GM18861 (cell line): ENCODE data around the gene MBD3L1.

ENCODE experiments used
- ATAC-seq: cut with Tn5 transposase; IDR thresholded peaks from one replicate; pipeline ENCODE4 v1.9.1; 2021; ENCODE audit not compliant: unreplicated experiment

Gene MBD3L1

DNA sequence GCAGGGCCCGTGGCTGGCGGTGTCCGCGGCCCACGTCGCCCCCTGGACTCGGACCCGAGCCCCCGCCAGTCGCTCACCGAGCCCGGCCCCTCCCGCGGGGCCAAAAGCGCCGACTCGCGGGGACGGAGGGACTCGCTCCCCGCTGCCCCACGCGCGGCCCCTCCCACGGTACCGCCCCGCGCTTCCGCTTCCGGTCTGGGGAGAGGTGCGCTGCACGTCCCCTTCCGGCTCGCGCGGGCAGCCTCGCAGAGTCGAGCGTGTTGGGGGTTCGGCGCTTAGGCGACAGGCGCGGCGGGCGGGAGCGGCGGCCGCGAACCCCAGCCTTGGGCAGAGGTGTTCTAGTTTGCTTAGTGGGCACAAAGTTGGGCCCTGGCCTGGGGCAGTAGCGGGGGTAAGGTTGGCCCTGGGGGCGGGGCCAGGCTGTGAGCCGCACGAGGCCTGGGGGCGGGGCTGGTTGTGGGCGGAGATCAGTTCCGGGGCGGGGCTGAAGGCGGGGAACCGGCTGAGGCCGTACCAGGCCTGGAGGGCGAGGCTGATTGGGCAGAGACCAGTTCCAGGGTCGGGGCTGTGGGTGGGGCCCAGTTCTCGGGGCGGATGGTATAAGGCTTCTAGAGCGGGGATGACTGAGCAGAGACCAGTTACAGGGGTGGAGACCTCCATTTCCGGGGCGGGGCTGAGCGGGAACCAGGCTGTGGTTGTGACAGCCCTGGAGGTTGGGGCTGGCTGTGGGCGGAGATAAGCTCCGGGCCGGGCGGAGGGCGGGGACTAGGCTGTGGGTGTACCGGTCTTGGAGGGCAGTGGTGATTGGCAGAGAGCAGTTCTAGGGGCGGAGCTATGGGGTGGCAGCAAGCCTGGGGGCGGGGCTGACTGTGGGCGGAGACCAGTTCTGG, at the start of gene MBD3L1, which contains the start of gene ZNF558:
Gene MBD3L1 (plus strand): TSS at position 246 of the 890 bp plus-strand sequence. CDS start 10,302 bp downstream, outside the sequence.
Gene ZNF558 (minus strand): TSS at position 173 of the 890 bp plus-strand sequence. CDS start 9,645 bp downstream, outside the sequence.
- peak; percentile 68 for ATAC-seq

DNA sequence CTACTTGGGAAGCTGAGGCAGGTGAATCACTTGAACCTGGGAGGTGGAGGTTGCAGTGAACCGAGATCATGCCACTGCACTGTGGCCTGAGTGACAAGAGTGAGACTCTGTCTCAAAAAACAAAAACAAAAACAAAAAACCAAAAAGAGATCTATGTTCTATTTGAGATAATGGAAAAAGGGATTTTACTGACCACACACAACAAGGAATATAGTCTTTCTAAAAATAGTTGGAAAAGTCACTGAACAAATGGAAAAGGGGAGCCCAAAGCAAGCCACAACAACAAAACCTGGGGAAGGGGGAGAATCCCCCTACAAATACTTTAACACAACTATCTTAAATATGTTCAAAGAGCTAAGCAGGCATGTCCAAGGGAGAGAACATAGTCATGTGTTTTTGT, 37.4 kb upstream of the MBD3L1 start:
- no peak for ATAC-seq

DNA sequence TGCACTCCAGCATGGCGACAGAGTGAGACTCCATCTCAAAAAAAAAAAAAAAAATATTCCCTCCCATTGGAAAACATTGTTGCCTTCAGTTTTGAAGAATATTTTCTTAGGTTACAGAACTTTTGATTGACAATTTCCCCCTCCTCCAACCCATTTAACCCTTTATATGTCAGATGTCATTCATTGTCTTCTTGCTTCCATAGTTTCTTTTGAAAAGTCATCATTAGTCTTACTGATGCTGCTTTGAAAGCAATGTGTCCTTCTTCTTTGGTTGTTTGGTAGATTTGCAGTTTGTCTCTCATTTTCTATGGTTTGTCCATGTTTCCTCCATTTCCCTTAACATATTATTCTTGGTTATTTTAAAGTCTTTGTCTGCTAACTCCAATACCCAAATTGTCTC, 25.5 kb upstream of the MBD3L1 start:
- ATAC-seq: no peak

DNA sequence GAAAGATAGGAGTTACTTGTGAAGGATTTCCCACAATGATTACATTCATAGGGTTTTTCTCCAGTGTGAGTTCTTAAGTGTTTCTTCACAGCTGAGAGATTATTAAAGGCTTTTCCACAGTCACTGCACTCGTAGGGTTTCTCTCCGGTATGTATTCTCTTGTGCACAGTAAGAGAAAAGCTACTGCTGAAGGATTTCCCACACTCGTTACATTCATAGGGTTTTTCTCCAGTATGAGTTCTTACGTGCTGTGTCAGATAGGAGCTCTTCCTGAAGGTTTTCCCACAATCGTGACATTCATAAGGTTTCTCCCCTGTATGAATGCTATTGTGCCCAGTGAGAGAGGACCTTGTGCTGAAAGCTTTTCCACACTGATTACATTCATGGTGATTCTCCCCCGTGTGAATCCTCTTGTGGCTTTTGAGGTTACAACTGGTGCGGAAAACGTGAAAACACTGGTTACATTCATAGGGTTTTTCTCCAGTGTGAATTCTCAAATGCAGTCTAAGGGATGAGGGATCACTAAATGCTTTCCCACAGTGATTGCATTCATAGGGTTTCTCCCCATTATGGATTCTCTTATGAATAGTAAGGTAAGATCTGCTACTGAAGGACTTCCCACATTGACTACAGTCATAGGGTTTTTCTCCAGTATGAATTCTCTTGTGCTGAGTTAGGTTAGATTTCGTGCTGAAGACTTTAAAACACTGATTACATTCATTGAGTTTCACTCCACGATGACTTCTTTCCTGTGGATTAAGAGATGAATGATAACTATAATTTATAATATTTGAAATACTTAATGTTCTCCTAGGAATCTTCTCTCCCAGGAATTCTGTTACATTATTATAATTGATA, 20.6 kb upstream of the MBD3L1 start:
- no peak for ATAC-seq

DNA sequence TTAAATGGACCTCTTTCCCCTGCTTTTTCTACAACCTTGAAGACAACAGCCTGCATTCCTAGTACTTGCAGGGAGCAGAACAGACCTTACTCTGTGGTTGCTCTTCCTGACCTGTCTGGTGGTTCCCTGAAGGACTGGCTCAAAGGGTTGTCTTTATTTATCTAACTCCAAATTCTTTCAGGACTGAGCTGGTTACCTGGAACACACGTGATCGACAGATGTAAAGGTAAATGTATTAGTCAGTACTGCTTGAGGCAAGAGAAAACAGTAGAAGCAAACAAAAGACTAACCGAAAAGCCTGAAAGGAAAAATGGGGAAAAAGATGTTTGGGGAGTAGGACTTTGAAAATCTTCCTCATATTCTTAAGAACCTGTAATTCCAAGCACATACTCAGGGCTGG, 18.0 kb upstream of the MBD3L1 start:
- no peak for ATAC-seq

DNA sequence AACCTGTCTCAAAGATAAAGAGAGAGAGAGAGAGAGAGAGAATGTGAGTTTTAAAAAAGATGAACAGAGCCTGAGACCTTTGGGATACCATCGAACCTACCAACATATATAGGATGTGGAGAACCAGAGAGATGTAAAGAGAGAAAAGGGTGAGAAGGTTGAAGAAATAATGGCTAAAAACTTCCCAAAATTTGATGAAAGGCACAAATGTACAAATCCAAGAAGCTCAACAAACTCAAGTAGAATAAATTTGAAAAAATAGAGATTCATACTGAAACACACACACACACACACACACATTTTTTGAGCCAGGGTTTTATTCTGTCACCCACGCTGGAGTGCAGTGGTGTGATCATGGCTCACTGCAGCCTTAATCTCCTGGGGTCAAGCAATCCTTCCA, 16.4 kb upstream of the MBD3L1 start:
- ATAC-seq: no peak

DNA sequence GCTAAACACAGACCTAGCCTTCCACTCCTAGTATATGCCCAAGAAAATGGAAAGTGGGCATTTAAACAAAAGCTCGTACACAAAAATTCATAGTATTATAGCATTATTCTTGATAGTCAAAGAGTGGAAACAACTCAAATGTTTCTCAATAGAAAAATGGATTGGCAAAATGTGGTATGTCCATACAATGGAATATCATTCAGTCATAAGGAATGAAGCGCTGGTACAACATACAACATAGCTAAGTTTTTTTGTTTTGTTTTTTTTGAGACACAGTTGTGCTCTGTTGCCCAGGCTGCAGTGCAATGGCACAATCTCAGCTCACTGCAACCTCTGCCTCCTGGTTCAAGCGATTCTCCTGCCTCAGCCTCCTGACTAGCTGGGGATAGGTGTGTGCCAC, 11.9 kb upstream of the MBD3L1 start:
- no peak for ATAC-seq

DNA sequence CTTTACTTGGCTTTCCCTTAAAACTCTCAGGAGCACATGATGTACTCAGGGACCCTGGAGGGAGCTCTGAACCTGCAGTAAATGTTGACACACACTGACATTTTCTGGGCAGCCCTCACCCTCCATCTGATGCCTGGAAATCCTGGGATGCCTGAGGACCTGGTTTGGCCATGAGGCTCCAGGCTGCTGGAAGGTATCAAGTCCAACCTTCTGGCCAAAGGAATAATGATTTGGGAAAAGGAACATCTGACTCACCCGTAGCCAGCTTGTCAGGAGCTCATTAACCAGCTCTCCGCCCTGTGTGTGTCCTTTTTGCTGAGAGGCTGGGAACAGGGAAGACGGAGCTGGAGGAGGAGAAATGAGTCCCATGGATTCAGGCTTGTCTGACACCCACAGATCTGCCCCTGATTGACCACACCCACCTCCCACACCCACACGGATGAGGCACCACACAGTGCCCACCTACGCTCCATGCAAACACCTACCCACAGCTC, 10.4 kb upstream of the MBD3L1 start:
- ATAC-seq: no peak

DNA sequence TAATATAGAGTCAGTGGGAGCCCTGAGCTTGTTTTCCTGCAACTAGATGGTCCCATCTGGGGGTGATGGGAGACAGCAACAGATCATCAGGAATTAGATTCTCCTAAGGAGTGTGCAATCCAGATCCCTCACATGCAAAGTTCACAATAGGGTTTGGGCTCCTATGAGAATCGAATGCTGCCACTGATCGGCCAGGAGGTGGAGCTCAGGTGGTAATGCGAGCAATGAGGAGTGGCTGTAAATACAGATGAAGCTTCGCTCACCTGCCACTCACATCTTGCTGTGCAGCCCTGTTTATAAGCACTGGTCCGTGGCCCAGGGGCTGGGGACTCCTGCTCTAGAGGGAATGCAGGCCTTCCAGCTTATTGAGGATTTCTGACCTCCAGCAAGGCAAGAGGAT, 5.8 kb upstream of the MBD3L1 start:
- no peak for ATAC-seq

DNA sequence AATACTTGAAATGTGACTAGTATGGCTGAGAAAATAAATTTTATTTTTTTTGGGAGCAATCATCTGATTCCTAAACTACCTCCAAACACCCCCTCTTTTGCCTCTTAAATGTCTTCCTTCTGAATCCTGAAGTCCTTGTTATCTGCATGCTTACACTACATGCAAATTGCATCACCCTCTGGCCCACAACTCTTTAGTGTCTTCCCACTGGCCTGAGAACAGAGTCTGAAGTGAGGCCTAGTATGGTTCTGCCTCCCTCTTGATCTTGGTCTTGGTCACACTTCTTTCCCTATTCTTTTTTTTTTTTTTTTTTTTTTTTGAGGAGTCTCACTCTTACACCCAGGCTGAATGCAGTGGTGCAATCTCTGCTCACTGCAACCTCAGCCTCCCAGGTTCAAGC, 4.9 kb upstream of the MBD3L1 start:
- ATAC-seq: no peak

DNA sequence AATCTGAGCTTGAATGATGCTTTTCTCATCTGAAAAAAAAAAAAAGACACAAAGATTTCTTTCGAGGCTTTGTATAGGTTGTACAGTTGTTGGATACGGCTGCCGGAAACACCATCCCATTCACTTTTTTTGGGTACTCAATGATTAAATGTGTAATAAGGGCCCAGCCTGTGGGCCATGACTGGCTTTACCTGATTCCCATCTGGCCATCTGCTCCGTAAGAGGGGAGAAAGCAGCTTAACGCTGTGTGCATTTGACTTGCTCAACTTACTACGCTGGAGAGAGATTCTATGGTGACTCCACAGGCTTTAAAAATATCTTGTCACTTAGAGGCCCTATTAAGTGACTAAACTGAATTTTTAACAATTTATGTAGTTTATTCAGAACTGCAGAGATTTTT, 804 bp upstream of the MBD3L1 start:
- no peak for ATAC-seq

DNA sequence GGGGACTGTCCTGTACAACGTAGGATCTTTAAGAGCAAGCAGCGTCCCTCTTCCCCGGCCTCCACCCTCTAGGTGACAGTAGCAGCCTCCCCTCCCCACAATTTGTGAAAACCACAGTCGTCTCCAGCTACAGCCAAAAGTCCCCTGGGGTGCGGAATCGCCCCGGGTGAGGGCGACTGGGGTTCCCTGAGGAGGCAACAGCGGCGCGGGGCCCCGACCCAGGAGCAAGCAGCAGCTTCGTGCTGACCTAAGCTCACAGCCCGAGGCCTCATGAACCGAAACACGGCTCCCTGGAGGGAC, 395 bp upstream of the MBD3L1 start:
- peak; percentile 22 for ATAC-seq

DNA sequence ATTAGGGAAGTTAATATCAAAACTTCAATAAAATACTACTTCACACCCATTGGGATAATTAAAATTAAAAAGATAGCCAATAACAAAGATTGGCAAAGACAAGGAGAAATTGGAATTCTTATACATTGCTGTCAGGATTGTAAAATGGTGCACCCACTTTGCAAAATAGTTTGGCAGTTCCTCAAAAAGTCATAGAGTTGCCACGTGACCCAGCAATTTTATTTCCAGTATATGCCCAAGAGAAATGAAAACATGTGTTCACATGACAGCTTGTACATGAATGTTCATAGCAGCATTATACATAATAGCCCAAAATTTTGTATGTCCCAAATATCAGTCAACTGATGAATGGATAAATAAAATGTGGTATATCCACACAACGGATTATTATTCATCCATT, 3.3 kb downstream of the MBD3L1 start:
- ATAC-seq: no peak

DNA sequence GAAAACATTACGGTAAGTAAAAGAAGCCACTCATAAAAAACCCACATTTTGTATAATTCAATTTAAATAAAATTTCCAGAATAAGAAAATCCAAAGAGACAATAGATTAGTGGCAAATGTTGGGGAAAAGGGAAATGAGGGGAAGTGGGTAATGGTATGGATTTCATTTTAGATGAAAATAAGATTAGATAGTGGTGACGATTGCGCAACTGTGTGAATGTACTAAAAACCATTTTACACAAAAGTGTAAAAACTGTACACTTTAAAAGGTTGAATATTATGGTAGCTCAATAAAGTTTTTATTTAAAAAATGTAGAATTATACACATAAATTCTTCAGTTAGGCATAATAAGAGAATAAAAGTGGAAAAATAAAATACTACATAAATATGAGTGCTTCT, 3.7 kb downstream of the MBD3L1 start:
- ATAC-seq: no peak

DNA sequence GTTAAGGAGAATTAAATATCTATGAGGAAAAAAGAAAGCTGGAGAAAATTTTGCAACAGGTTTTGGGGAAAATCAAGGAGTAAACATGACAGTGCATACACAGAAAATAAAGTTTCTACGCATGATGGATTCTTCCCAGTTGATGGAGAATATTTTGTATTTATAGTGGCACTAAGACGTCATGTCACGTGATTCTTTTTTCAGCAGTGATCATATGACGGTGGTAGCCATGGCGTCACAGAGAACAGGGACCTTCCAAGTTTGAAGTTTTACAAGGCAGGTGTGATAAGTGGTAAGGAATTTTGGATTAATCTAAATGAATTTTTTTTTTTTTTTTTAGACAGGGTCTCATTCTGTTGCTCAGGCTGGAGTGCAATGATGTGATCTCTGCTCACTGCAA, 8.5 kb downstream of the MBD3L1 start:
- no peak for ATAC-seq

DNA sequence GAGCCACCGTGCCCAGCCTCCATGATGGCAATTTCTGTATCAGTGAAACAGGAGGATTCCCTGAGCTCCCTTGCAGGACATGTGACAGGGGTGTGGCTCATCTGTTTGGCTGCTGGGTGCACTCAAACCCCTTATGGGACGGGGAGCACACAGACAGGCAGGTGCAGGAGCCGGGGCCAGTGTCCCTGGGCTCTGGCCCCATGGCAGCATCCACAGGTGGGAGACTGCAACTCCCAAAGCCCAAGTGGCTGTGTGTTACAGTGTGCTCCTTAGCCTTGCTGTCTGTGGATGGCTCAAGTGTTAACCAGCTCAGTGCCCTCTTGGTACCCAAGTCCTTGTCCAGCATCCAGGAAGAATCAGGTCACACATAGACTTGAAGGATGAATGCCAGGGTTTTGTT, 14.6 kb downstream of the MBD3L1 start:
- no peak for ATAC-seq

DNA sequence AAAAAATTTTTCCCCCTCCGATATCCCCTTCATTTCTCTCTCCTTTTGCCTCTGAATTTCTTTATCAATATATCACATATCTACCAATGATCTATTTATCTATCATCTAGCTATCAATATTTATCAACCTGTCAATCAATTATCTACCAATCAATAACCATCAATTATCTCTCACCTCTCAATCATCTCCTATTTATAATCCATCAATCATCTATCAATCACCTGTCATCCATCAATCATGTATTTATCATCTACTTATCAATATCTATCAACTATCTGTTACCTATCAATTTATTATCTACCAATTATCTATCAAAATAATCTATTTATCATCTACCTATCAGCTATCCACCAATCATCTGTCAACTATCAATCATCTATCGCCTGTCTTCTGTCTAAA, 17.1 kb downstream of the MBD3L1 start:
- ATAC-seq: no peak

DNA sequence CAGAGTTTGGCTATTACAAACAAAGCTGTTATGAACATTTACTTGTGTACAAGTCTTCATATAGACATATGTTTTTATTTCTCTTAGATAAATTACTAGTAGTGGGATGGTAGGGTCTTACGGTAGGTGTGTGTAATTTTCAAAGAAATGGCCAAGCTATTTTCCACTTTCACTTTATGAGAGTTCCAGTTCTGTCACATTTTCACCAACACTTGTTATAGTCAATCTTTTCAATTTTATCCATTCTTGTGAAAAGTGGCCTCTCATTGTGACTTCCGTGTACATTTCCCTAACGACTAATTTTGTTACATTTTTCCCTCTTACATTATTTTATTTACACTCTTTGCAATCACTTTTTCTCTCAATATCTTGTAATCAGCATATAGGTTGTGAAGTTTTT, 18.3 kb downstream of the MBD3L1 start:
- ATAC-seq: no peak

DNA sequence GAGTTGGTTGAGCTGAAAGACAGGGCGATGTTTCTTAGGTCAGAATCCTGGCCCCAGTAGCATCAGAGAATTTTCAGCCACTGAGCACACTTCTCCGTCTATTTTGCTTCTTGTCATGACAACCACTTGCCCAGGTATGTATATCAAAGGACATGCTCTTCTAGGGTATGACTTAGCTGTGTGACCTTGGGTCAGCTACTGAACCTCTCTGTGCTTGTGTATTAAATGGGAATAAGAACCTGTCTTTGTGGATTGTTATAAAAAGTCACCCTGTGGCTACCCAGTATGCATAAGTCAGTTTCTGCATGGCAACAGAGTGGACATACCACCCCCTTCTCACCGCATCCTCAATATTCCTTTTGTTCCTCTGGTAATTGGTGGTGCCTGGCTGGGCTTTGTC, 26.1 kb downstream of the MBD3L1 start:
- no peak for ATAC-seq

DNA sequence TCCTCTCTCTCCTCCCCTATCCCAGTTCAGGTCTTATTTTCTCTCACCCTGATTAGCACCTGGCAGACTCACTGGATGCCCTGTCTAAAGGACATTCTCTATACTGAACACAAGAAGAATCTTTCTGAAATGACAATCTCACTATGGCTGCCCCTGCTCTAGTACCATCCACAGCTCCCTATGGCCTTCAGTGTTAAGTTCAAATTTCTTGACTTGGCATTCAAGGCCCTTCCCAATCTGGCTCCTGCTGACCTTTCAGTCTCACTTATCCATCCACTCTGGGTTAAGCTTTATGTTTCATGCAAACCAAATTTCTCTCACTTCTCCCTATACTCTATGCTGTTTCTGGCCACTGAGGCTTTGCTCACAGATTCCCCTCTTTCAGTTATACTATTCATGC, 34.2 kb downstream of the MBD3L1 start:
- no peak for ATAC-seq

DNA sequence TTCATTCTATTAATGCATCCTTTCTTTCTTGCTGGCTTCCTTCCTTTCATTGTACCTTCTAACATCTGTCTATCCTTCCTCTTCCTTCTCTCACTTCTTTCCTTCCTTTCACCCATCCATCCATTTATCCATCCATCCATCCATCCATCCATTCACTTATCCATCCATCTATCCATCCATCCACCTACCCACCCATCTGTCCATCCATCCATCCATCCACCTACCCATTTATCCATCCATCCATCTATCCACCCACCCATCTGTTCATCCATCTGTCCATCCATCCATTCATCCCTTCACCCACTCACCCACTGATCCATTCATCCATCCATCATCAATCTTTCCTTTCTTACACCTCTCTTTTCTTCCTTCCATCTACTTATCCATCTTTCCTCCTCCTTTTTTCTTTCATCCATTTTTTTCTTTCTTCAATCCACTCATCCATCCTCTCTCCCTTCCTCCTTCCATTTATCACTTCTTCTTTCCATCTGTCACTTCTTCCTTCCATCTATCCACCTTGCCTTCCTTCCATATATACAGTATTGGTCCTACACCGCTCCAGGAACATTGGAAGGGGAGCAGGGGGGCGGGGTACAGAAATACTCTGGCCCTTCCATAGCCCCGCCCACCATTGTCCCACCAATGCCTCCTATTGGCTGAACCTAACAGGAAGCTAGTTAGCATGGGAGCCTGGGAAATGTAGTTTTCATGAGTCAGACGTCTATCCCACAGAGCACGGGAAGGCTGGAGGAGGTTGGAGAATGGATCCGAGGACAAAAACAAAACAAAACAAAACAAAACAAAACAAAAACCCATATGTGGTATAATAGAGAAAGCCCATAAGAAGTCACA, 45.9 kb downstream of the MBD3L1 start:
- ATAC-seq: no peak
